NCI-H2196 (cell line): ENCODE data around the gene ARHGEF19.

Experiments used
- DNase-seq: peaks from one replicate; lab custom pipeline; 2025; ENCODE audit not compliant: unreplicated experiment; lab: John Stamatoyannopoulos, UW

ARHGEF19 gene

GRCh38 chr1:16151196-16151994, 61.1 kb downstream of the ARHGEF19 start:
- peak; percentile 66 for DNase-seq

- DNase-seq: no peak
These were observed 61.9 kb downstream of the ARHGEF19 start for GRCh38 chr1:16150508-16150907.

- no peak for DNase-seq
These were observed 62.6 kb downstream of the ARHGEF19 start for GRCh38 chr1:16149702-16150488.

GRCh38 chr1:16149146-16149545, 63.3 kb downstream of the ARHGEF19 start:
- no peak for DNase-seq

- no peak for DNase-seq
These were observed 63.9 kb downstream of the ARHGEF19 start for GRCh38 chr1:16148329-16149092.
